ENCODE measurements around the gene F13B. TPM values are rescaled to one million over a fixed set of nuclear protein-coding genes. Genes with fewer than 3 reads are reported as not detected.
A peak's percentile ranks its signal among the peaks of the same experiment; 100 is the strongest.
"Not testable (repeated sequence)": the region's sequence is repeated elsewhere in the genome, so short reads cannot be mapped to it uniquely, and the experiment has no call there.

Gene F13B
- total RNA-seq, 1 experiment from 2014 or later: not detected

DNA sequence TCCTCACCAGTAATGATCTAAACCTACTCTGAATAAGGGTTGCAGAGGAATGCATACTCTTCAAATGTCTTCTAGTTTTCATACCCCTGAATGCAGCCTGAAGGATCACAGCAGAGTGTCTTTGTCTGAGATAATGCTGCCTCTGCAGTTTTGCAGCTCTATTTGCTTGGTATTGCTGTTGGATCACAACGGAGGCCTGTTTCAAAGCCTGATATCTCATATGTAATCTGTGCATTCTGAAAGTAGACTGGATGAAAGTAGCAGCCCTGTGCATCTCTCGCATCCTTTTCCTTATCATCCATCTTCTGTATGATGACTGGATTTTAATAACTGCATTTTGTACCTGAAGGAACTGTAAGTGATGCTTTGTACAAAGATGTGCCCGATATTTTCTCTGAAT lies 34.9 kb upstream of the F13B start:
- intact Hi-C loops (cut with micrococcal nuclease; ENCODE audit: unreplicated experiment): no loop called here
- Mint-ChIP-seq H3K4me1 (ENCODE audit: low read depth, unreplicated experiment) (peaks cover 5% of the 10 kb centered on the region), H3K4me3 (ENCODE audit: low read depth, unreplicated experiment) (no peak overlapping the region), H3K9me3 (ENCODE audit: low read depth, unreplicated experiment) (no peaks in the 10 kb centered on the region), H3K36me3 (ENCODE audit: insufficient read depth, unreplicated experiment) (peaks cover 10% of the 10 kb centered on the region), H3K27me3 (ENCODE audit: unreplicated experiment) (no peaks in the 10 kb centered on the region), H3K27ac (ENCODE audit: unreplicated experiment) (no peak overlapping the region)
- TF ChIP-seq, protein P1, sequence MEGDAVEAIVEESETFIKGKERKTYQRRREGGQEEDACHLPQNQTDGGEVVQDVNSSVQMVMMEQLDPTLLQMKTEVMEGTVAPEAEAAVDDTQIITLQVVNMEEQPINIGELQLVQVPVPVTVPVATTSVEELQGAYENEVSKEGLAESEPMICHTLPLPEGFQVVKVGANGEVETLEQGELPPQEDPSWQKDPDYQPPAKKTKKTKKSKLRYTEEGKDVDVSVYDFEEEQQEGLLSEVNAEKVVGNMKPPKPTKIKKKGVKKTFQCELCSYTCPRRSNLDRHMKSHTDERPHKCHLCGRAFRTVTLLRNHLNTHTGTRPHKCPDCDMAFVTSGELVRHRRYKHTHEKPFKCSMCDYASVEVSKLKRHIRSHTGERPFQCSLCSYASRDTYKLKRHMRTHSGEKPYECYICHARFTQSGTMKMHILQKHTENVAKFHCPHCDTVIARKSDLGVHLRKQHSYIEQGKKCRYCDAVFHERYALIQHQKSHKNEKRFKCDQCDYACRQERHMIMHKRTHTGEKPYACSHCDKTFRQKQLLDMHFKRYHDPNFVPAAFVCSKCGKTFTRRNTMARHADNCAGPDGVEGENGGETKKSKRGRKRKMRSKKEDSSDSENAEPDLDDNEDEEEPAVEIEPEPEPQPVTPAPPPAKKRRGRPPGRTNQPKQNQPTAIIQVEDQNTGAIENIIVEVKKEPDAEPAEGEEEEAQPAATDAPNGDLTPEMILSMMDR (IDR thresholded peaks at IDR 0.05; ENCODE audit: unreplicated experiment): no peak
- no TSS peak for BruUV-seq (replicated peaks)
- CTCF ChIA-PET: no interaction called here
- DNase-seq: no peak

DNA sequence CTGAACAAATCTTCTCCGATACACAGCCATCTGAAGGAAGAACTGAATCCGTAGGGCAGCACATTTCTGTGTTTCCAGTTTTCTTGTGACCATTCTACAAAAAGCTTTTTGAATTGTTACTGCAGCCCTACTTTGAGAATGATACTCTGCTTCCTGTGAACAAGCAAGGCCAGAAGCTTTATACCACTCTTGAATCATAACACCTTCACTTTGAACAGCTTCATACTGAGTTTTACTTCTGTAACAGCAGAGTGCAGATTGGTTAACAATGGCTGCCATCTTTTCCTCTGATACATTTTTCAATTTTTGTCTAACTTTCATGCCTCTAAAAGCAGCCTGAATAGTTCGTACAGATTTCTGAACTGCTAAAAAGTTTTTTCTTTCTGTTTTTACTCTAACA lies 33.6 kb upstream of the F13B start:
- TF ChIP-seq, protein P1 (IDR thresholded peaks at IDR 0.05; ENCODE audit: unreplicated experiment): no peak
- peaks cover 5% of the 10 kb centered on the region for H3K4me1 Mint-ChIP-seq (ENCODE audit: low read depth, unreplicated experiment)
- CTCF ChIA-PET: no interaction called here
- H3K9me3 Mint-ChIP-seq (ENCODE audit: low read depth, unreplicated experiment): no peaks in the 10 kb centered on the region
- no TSS peak for BruUV-seq (replicated peaks)
- no peak overlapping the region for H3K4me3 Mint-ChIP-seq (ENCODE audit: low read depth, unreplicated experiment)
- intact Hi-C loops (cut with micrococcal nuclease; ENCODE audit: unreplicated experiment): no loop called here
- no peak overlapping the region for H3K27ac Mint-ChIP-seq (ENCODE audit: unreplicated experiment)
- DNase-seq: no peak
- H3K36me3 Mint-ChIP-seq (ENCODE audit: insufficient read depth, unreplicated experiment): peaks cover 5% of the 10 kb centered on the region
- no peaks in the 10 kb centered on the region for H3K27me3 Mint-ChIP-seq (ENCODE audit: unreplicated experiment)

DNA sequence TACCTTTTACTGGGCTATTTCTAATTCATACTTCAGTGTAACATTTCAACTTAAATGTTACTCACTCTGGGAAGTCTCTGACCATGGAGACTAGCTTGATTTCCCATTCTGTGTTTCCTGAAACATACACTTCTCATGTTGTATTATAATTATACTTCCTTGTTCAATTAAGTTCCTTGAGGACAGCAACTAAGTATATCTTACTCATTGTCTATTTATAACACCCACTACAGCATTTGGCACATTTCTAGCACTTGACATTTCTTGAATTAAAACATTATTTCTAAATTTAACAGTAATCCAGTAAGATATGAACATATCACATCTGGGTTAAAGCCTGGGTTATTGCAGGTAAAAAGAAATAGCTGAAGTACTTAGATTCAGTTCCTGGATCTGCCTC lies 32.4 kb upstream of the F13B start:
- CTCF ChIA-PET: interaction anchor here (0.8 kb wide), 1 partner anchor 10 kb away, joined by 3 read pairs; no protein-coding TSS in a partner anchor
- H3K4me3 Mint-ChIP-seq (ENCODE audit: low read depth, unreplicated experiment): no peak overlapping the region
- no peaks in the 10 kb centered on the region for H3K9me3 Mint-ChIP-seq (ENCODE audit: low read depth, unreplicated experiment)
- intact Hi-C loops (cut with micrococcal nuclease; ENCODE audit: unreplicated experiment): no loop called here
- TF ChIP-seq, protein P1 (IDR thresholded peaks at IDR 0.05; ENCODE audit: unreplicated experiment): no peak
- no peaks in the 10 kb centered on the region for H3K27me3 Mint-ChIP-seq (ENCODE audit: unreplicated experiment)
- no peak for DNase-seq
- H3K4me1 Mint-ChIP-seq (ENCODE audit: low read depth, unreplicated experiment): peaks cover 5% of the 10 kb centered on the region
- peak overlapping the region; percentile 21 for H3K27ac Mint-ChIP-seq (ENCODE audit: unreplicated experiment)
- no TSS peak for BruUV-seq (replicated peaks)
- H3K36me3 Mint-ChIP-seq (ENCODE audit: insufficient read depth, unreplicated experiment): peaks cover 5% of the 10 kb centered on the region

DNA sequence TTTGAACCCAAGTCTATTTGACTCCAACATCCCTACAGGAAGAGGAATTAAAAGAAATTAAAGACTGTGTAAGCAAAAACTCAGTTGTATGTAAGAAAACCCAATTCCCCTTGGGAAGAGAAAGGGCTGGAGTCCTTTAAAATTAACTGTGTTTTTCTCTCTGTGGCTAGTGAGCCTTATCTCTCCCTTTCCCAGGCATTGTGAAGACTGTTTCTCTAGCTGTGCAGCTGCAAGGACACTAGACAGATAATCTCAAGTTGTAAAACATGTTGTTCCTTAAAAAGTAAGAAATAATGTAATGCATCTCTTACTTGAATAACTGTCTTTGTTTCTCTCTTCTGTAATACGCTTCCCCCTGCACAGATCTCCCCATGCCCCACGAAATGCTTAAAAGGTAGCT lies 29.9 kb upstream of the F13B start:
- BruUV-seq (replicated peaks); H3K9me3 Mint-ChIP-seq (ENCODE audit: low read depth, unreplicated experiment); CTCF ChIA-PET; DNase-seq; H3K4me3 Mint-ChIP-seq (ENCODE audit: low read depth, unreplicated experiment); H3K27me3 Mint-ChIP-seq (ENCODE audit: unreplicated experiment); H3K4me1 Mint-ChIP-seq (ENCODE audit: low read depth, unreplicated experiment); intact Hi-C loops (cut with micrococcal nuclease; ENCODE audit: unreplicated experiment); H3K27ac Mint-ChIP-seq (ENCODE audit: unreplicated experiment); H3K36me3 Mint-ChIP-seq (ENCODE audit: insufficient read depth, unreplicated experiment): not testable (repeated sequence)

DNA sequence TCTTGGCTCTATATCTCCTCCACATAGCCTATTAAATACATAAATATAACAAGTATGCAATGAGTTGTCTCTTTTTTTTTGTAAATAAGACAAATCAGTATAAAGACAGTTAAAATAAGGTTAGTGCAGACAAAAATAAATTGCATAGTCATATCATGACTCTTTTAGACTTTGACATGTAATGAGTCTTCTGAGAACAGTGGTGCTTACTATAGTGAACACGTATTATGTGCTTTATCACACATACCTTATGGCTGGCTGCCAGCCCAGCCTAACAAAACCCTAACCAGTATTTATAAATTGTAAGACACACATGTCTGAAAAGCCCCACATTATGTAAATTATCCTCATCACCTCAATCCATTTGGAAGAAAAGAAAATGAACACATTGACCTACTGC lies 29.1 kb upstream of the F13B start:
- Mint-ChIP-seq H3K36me3 (ENCODE audit: insufficient read depth, unreplicated experiment) (peaks cover 10% of the 10 kb centered on the region), H3K4me3 (ENCODE audit: low read depth, unreplicated experiment) (no peak overlapping the region), H3K9me3 (ENCODE audit: low read depth, unreplicated experiment) (no peaks in the 10 kb centered on the region), H3K27me3 (ENCODE audit: unreplicated experiment) (no peaks in the 10 kb centered on the region), H3K4me1 (ENCODE audit: low read depth, unreplicated experiment) (peaks cover 5% of the 10 kb centered on the region), H3K27ac (ENCODE audit: unreplicated experiment) (no peak overlapping the region)
- TF ChIP-seq, protein P1 (IDR thresholded peaks at IDR 0.05; ENCODE audit: unreplicated experiment): no peak
- CTCF ChIA-PET: no interaction called here
- no TSS peak for BruUV-seq (replicated peaks)
- intact Hi-C loops (cut with micrococcal nuclease; ENCODE audit: unreplicated experiment): no loop called here
- DNase-seq: no peak
